Tibial nerve (tissue), 3 donors: Measurements from ENCODE around the gene ACAD11.

Source experiments
- POLR2A ChIP-seq, 2 donors: fragments of 450-650 bp; IDR thresholded peaks; one replicate each; pipeline ENCODE4 v1.6.1; 2017; ENCODE audit warnings: antibody characterized with exemption in 2 of 2, mild to moderate bottlenecking in 2 of 2, moderate library complexity in 2 of 2
- TF ChIP-seq, protein P1 (sequence below), 5 experiments: fragments of 200-600 bp in 3 of 5; fragments of 450-650 bp in 2 of 5; sonication (generic) in 3 of 5; IDR thresholded peaks; one replicate each; pipeline ENCODE4 v1.5.1; 2016 to 2019; ENCODE audit warnings: antibody characterized with exemption in 5 of 5, mild to moderate bottlenecking in 3 of 5, moderate library complexity in 2 of 5

DNA sequence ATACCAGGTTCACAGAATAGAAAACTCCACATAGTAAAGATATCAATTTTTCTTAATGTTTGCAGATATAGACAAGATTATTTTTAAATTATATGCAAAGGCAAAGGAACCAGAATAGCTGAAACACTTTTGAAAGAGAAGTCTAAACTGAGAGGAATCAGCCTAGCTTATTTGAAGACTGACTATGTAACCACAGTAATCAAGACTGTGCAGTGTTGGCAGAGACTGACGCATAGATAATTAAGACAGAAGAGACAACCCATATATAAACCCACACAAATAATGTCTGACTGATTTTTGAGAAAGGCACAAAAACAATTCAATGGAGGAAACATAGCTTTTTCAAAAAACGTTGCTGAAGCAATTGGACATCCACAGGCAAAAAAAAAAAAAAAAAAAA, 91.2 kb downstream of the ACAD11 start:
- TF ChIP-seq, protein P1, sequence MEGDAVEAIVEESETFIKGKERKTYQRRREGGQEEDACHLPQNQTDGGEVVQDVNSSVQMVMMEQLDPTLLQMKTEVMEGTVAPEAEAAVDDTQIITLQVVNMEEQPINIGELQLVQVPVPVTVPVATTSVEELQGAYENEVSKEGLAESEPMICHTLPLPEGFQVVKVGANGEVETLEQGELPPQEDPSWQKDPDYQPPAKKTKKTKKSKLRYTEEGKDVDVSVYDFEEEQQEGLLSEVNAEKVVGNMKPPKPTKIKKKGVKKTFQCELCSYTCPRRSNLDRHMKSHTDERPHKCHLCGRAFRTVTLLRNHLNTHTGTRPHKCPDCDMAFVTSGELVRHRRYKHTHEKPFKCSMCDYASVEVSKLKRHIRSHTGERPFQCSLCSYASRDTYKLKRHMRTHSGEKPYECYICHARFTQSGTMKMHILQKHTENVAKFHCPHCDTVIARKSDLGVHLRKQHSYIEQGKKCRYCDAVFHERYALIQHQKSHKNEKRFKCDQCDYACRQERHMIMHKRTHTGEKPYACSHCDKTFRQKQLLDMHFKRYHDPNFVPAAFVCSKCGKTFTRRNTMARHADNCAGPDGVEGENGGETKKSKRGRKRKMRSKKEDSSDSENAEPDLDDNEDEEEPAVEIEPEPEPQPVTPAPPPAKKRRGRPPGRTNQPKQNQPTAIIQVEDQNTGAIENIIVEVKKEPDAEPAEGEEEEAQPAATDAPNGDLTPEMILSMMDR (IDR thresholded peaks at IDR 0.05), result no peak
- no peak for TF ChIP-seq POLR2A (IDR thresholded peaks at IDR 0.05)
